GM12878 (cell line): Measurements from ENCODE around the gene TTF2. TPM values are rescaled to one million over a fixed set of nuclear protein-coding genes. Genes with fewer than 3 reads are reported as not detected.

Experiments used
- CHD1 ChIP-seq: IDR thresholded peaks from 2 replicates; pipeline ENCODE4 v1.6.1; 2012; ENCODE audit warnings: low read depth, low read length, improper control_type of control experiment
- DPF2 ChIP-seq: fragments of 450-650 bp; IDR thresholded peaks from 2 replicates; pipeline ENCODE4 v1.6.1; 2017; ENCODE audit warnings: mild to moderate bottlenecking
- FOXM1 ChIP-seq: IDR thresholded peaks from 2 replicates; pipeline ENCODE4 v1.6.1; 2012; ENCODE audit warnings: low read depth, mild to moderate bottlenecking, inconsistent platforms, low read length, moderate library complexity
- IRF3 ChIP-seq: fragments of 450-650 bp; IDR thresholded peaks from 2 replicates; pipeline ENCODE4 v1.6.1; 2014; ENCODE audit warnings: mild to moderate bottlenecking
- KLF5 ChIP-seq: fragments of 450-650 bp; IDR thresholded peaks from 2 replicates; pipeline ENCODE4 v1.6.1; 2014; ENCODE audit warnings: mild to moderate bottlenecking; ENCODE audit not compliant: partially characterized antibody
- MLLT1 ChIP-seq: fragments of 450-650 bp; IDR thresholded peaks from 2 replicates; pipeline ENCODE4 v1.6.1; 2016; ENCODE audit warnings: mild to moderate bottlenecking
- MYB ChIP-seq: fragments of 150-350 bp; IDR thresholded peaks from 2 replicates; pipeline ENCODE4 v1.6.1; 2014; ENCODE audit warnings: mild to moderate bottlenecking, low read depth, low read length, borderline replicate concordance
- NFXL1 ChIP-seq: fragments of 450-650 bp; IDR thresholded peaks from 2 replicates; pipeline ENCODE4 v1.6.1; 2017; ENCODE audit warnings: antibody characterized with exemption, mild to moderate bottlenecking, borderline replicate concordance
- NFYA ChIP-seq: IDR thresholded peaks from 2 replicates; pipeline ENCODE4 v1.6.1; 2011; ENCODE audit warnings: low read depth, mild to moderate bottlenecking, low read length, improper control_type of control experiment, borderline replicate concordance
- NR2C1 ChIP-seq: fragments of 450-650 bp; IDR thresholded peaks from 2 replicates; pipeline ENCODE4 v1.6.1; 2017; ENCODE audit warnings: antibody characterized with exemption, mild to moderate bottlenecking, moderate library complexity
- PKNOX1 ChIP-seq: fragments of 450-650 bp; IDR thresholded peaks from 2 replicates; pipeline ENCODE4 v1.6.1; 2016; ENCODE audit warnings: mild to moderate bottlenecking
- POLR2A ChIP-seq: IDR thresholded peaks from 2 replicates; pipeline ENCODE4 v1.6.1; 2011; ENCODE audit warnings: low read depth, mild to moderate bottlenecking, low read length
- POU2F2 ChIP-seq: IDR thresholded peaks from 3 replicates; pipeline ENCODE4 v1.6.1; 2011; ENCODE audit warnings: low read depth, mild to moderate bottlenecking, low read length, borderline replicate concordance
- PRDM15 ChIP-seq: fragments of 450-650 bp; formaldehyde crosslinking; IDR thresholded peaks from 2 replicates; pipeline ENCODE4 v1.4.0; 2020; ENCODE audit warnings: mild to moderate bottlenecking, moderate library complexity
- RBBP5 ChIP-seq: fragments of 200-600 bp; sonication (generic); conservative IDR thresholded peaks from 2 replicates; pipeline ENCODE4 v1.6.1; 2016
- RELB ChIP-seq: fragments of 450-650 bp; IDR thresholded peaks from 2 replicates; pipeline ENCODE4 v1.6.1; 2017; ENCODE audit warnings: low read depth, mild to moderate bottlenecking, moderate library complexity
- RUNX3 ChIP-seq: IDR thresholded peaks from 2 replicates; pipeline ENCODE4 v1.6.1; 2012; ENCODE audit warnings: low read length, inconsistent platforms
- SMAD1 ChIP-seq: fragments of 450-650 bp; IDR thresholded peaks from 2 replicates; pipeline ENCODE4 v1.6.1; 2018; ENCODE audit warnings: mild to moderate bottlenecking, low read depth; ENCODE audit not compliant: partially characterized antibody
- STAT1 ChIP-seq: fragments of 450-650 bp; conservative IDR thresholded peaks from 2 replicates; pipeline ENCODE4 v1.6.1; 2014; ENCODE audit warnings: antibody characterized with exemption, mild to moderate bottlenecking
- SUPT20H ChIP-seq: IDR thresholded peaks from 2 replicates; pipeline ENCODE4 v1.6.1; 2011; ENCODE audit warnings: low read depth, mild to moderate bottlenecking, low read length, moderate library complexity, borderline replicate concordance; ENCODE audit not compliant: control insufficient read depth
- TBL1XR1 ChIP-seq: IDR thresholded peaks from 2 replicates; pipeline ENCODE4 v1.6.1; 2012; ENCODE audit warnings: low read depth, low read length, improper control_type of control experiment
- TCF3 ChIP-seq: IDR thresholded peaks from 2 replicates; pipeline ENCODE4 v1.6.1; 2012; ENCODE audit warnings: low read depth, mild to moderate bottlenecking, low read length, borderline replicate concordance; ENCODE audit not compliant: insufficient read depth
- polyA plus RNA-seq, 11 experiments: library from polyadenylated mRNA; depleted of rRNA in 4 of 11; unstranded in 6 of 11; stranded (reverse) in 5 of 11; fragments of >200 nt; fragmentation: Nextera tagmentation in 4 of 11; fragmentation: Illumina TruSeq in 1 of 11; extraction: Ambion mirVana in 4 of 11; extraction: Trizol in 1 of 11; gene quantifications; 1 replicate in 1 of 11; 2 replicates in 10 of 11; pipeline versions ENCODE4 v1.2.1 to v1.2.3, GENCODE V29; 2011 to 2016; ENCODE audit warnings: inconsistent platforms in 2 of 11, missing spikeins in 2 of 11, low read depth in 1 of 11
- total RNA-seq, 4 experiments: library from RNA; depleted of rRNA in 3 of 4; stranded (reverse); fragments of >200 nt in 3 of 4; fragmentation: Illumina TruSeq in 1 of 4; extraction: Trizol in 1 of 4; gene quantifications; 2 replicates each; pipeline versions ENCODE4 v1.2.1 to v1.2.3, GENCODE V29; 2013 to 2021

The TTF2 gene
- total and polyA plus RNA-seq, 10 of the 15 experiments (the other 5 are each of a cell fraction or from before 2014, with no cell fraction given), result 17.7 to 134 (median 78.2) TPM

- TF ChIP-seq IRF3 (peak; percentile 55; the same call in 1 of the 2 replicates), NFYA (no peak), NR2C1 (no peak), POLR2A (peak; percentile 59), RUNX3 (peak; percentile 11; the same call in 1 of the 2 replicates), NFXL1 (no peak), RBBP5 (no peak), KLF5 (no peak), CHD1 (no peak), TCF3 (no peak), POU2F2 (no peak), FOXM1 (no peak), STAT1 (no peak), MYB (no peak), SUPT20H (no peak), PKNOX1 (peak; percentile 98), RELB (no peak), PRDM15 (no peak), TBL1XR1 (0 out of 2 replicates have a peak, but pooled peaks have one; percentile 22), DPF2 (peak; percentile 73), MLLT1 (no peak), SMAD1 (no peak)
Observed at GRCh38 chr1:117121589-117122329, 61.6 kb downstream of the TTF2 start, which contains the start of gene TRIM45 (continued).
